ENCODE measurements around the gene KRT7.

DNA sequence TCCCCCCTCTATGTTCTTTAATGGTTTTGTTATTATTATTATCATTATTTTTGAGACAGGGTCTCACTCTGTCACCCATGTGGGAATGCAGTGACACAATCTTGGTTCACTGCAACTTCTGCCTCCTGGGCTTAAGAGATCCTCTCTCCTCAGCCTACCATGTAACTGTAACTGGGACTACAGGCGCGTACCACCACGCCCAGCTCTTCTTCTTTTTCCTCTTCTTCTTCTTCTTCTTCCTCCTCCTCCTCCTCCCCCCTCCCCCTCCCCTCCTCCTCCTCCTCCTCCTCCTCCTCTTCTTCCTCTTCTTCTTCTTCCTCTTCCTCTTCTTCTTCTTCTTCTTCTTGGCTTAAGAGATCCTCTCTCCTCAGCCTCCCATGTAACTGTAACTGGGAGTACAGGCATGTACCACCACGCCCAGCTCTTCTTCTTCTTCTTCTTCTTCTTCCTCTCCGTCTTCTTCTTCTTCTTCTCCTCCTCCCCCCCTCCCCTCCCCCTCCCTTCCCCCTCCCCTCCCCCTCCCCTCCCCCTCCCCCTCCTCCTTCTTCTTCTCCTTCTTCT is 5.4 kb upstream of the KRT7 start:
- TF ChIP-seq, protein P1, sequence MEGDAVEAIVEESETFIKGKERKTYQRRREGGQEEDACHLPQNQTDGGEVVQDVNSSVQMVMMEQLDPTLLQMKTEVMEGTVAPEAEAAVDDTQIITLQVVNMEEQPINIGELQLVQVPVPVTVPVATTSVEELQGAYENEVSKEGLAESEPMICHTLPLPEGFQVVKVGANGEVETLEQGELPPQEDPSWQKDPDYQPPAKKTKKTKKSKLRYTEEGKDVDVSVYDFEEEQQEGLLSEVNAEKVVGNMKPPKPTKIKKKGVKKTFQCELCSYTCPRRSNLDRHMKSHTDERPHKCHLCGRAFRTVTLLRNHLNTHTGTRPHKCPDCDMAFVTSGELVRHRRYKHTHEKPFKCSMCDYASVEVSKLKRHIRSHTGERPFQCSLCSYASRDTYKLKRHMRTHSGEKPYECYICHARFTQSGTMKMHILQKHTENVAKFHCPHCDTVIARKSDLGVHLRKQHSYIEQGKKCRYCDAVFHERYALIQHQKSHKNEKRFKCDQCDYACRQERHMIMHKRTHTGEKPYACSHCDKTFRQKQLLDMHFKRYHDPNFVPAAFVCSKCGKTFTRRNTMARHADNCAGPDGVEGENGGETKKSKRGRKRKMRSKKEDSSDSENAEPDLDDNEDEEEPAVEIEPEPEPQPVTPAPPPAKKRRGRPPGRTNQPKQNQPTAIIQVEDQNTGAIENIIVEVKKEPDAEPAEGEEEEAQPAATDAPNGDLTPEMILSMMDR (IDR thresholded peaks at IDR 0.05), result no peak
- TF ChIP-seq POLR2A (IDR thresholded peaks at IDR 0.05), result no peak

Data from tibial nerve (tissue), 3 donors.